ENCODE results near the gene AKT3. TPM values are rescaled to one million over a fixed set of nuclear protein-coding genes. Genes with fewer than 3 reads are reported as not detected.

AKT3 gene
- total and polyA plus RNA-seq, 4 donors: 7.1 to 53.1 (median 23.8) TPM

- WGBS, 2 donors: 96 to 97% methylated on average over 6 of the region's 6 CpGs
- DNase-seq: no peak
- ATAC-seq (ENCODE audit: insufficient read depth, low FRiP score): no peak
- Histone ChIP-seq H3K9me3 (ENCODE audit: control insufficient read depth in 4 of 4, insufficient read depth in 3 of 4, low read length in 3 of 4) (peaks cover 0 to 2% (median 0%) of the 10 kb centered on the region in 4 donors), H3K4me1 (ENCODE audit: control insufficient read depth in 5 of 5, insufficient read depth in 5 of 5, low read length in 5 of 5) (peaks cover 0 to 3% (median 0%) of the 10 kb centered on the region in 5 donors), H3K27ac (ENCODE audit: low read depth in 1 of 2, low read length in 1 of 2) (no peak overlapping the region), H3K36me3 (ENCODE audit: control insufficient read depth in 4 of 4, insufficient read depth in 4 of 4, low read length in 4 of 4) (peaks cover 0 to 5% (median 0%) of the 10 kb centered on the region in 4 donors), H3K27me3 (ENCODE audit: control insufficient read depth in 3 of 3, insufficient read depth in 3 of 3, low read length in 2 of 3) (no peaks in the 10 kb centered on the region), H3K9ac (ENCODE audit: insufficient read depth in 1 of 2, low read length in 2 of 2) (no peak overlapping the region), H3K4me3 (no peak overlapping the region)
- no peak for TF ChIP-seq CTCF (IDR thresholded peaks at IDR 0.05; ENCODE audit: control extremely low read depth, extremely low read depth)
Measured at GRCh38 chr1:243449373-243449772, 400.7 kb downstream of the AKT3 start.

GRCh38 chr1:243447844-243448243 is 402.2 kb downstream of the AKT3 start:
- ATAC-seq (ENCODE audit: insufficient read depth, low FRiP score) (no peak), DNase-seq (no peak)
- H3K36me3 ChIP-seq (ENCODE audit: control insufficient read depth in 4 of 4, insufficient read depth in 4 of 4, low read length in 4 of 4): peaks cover 0 to 3% (median 0%) of the 10 kb centered on the region in 4 donors
- H3K9me3 ChIP-seq (ENCODE audit: control insufficient read depth in 4 of 4, insufficient read depth in 3 of 4, low read length in 3 of 4): peaks cover 0 to 2% (median 0%) of the 10 kb centered on the region in 4 donors
- no peaks in the 10 kb centered on the region for H3K27me3 ChIP-seq (ENCODE audit: control insufficient read depth in 3 of 3, insufficient read depth in 3 of 3, low read length in 2 of 3)
- peaks cover 0 to 5% (median 0%) of the 10 kb centered on the region in 5 donors for H3K4me1 ChIP-seq (ENCODE audit: control insufficient read depth in 5 of 5, insufficient read depth in 5 of 5, low read length in 5 of 5)
- H3K27ac ChIP-seq (ENCODE audit: low read depth in 1 of 2, low read length in 1 of 2): no peak overlapping the region
- WGBS, 2 donors: 43 to 60% methylated on average over 4 of the region's 4 CpGs
- no peak overlapping the region for H3K9ac ChIP-seq (ENCODE audit: insufficient read depth in 1 of 2, low read length in 2 of 2)
- H3K4me3 ChIP-seq: no peak overlapping the region
- TF ChIP-seq CTCF (IDR thresholded peaks at IDR 0.05; ENCODE audit: control extremely low read depth, extremely low read depth): no peak

- no peaks in the 10 kb centered on the region for H3K27me3 ChIP-seq (ENCODE audit: control insufficient read depth in 3 of 3, insufficient read depth in 3 of 3, low read length in 2 of 3)
- no peak overlapping the region for H3K9ac ChIP-seq (ENCODE audit: insufficient read depth in 1 of 2, low read length in 2 of 2)
- peaks cover 0 to 2% (median 0%) of the 10 kb centered on the region in 4 donors for H3K9me3 ChIP-seq (ENCODE audit: control insufficient read depth in 4 of 4, insufficient read depth in 3 of 4, low read length in 3 of 4)
- ATAC-seq (ENCODE audit: insufficient read depth, low FRiP score) (no peak), DNase-seq (peak in 1 of 3 donors; percentile 34)
- H3K27ac ChIP-seq (ENCODE audit: low read depth in 1 of 2, low read length in 1 of 2): no peak overlapping the region
- peaks cover 0 to 5% (median 4%) of the 10 kb centered on the region in 5 donors for H3K4me1 ChIP-seq (ENCODE audit: control insufficient read depth in 5 of 5, insufficient read depth in 5 of 5, low read length in 5 of 5)
- peaks cover 0 to 3% (median 0%) of the 10 kb centered on the region in 4 donors for H3K36me3 ChIP-seq (ENCODE audit: control insufficient read depth in 4 of 4, insufficient read depth in 4 of 4, low read length in 4 of 4)
- WGBS, 2 donors: 46 to 52% methylated on average over 3 of the region's 3 CpGs
- no peak for TF ChIP-seq CTCF (IDR thresholded peaks at IDR 0.05; ENCODE audit: control extremely low read depth, extremely low read depth)
- H3K4me3 ChIP-seq: no peak overlapping the region
Measured at GRCh38 chr1:243447347-243447746, 402.7 kb downstream of the AKT3 start.

- H3K9ac ChIP-seq (ENCODE audit: insufficient read depth in 1 of 2, low read length in 2 of 2): no peak overlapping the region
- no peak for DNase-seq
- no peak overlapping the region for H3K4me3 ChIP-seq
- peaks cover 0 to 9% (median 4%) of the 10 kb centered on the region in 5 donors for H3K4me1 ChIP-seq (ENCODE audit: control insufficient read depth in 5 of 5, insufficient read depth in 5 of 5, low read length in 5 of 5)
- H3K27me3 ChIP-seq (ENCODE audit: control insufficient read depth in 3 of 3, insufficient read depth in 3 of 3, low read length in 2 of 3): no peaks in the 10 kb centered on the region
- 49 to 60% methylated on average over 4 of the region's 4 CpGs for WGBS, 2 donors
- TF ChIP-seq CTCF (IDR thresholded peaks at IDR 0.05; ENCODE audit: control extremely low read depth, extremely low read depth): no peak
- no peak for ATAC-seq (ENCODE audit: insufficient read depth, low FRiP score)
- peaks cover 0 to 6% (median under 1%) of the 10 kb centered on the region in 4 donors for H3K36me3 ChIP-seq (ENCODE audit: control insufficient read depth in 4 of 4, insufficient read depth in 4 of 4, low read length in 4 of 4)
- peak overlapping the region in 1 of 2 donors; percentile 57 for H3K27ac ChIP-seq (ENCODE audit: low read depth in 1 of 2, low read length in 1 of 2)
- H3K9me3 ChIP-seq (ENCODE audit: control insufficient read depth in 4 of 4, insufficient read depth in 3 of 4, low read length in 3 of 4): peaks cover 0 to 2% (median 0%) of the 10 kb centered on the region in 4 donors
Measured at GRCh38 chr1:243443557-243443956, 406.5 kb downstream of the AKT3 start.
